ENCODE data around the gene SLC4A7.
"Not testable (repeated sequence)": the region's sequence is repeated elsewhere in the genome, so short reads cannot be mapped to it uniquely, and the experiment has no call there.

Gene SLC4A7

DNA sequence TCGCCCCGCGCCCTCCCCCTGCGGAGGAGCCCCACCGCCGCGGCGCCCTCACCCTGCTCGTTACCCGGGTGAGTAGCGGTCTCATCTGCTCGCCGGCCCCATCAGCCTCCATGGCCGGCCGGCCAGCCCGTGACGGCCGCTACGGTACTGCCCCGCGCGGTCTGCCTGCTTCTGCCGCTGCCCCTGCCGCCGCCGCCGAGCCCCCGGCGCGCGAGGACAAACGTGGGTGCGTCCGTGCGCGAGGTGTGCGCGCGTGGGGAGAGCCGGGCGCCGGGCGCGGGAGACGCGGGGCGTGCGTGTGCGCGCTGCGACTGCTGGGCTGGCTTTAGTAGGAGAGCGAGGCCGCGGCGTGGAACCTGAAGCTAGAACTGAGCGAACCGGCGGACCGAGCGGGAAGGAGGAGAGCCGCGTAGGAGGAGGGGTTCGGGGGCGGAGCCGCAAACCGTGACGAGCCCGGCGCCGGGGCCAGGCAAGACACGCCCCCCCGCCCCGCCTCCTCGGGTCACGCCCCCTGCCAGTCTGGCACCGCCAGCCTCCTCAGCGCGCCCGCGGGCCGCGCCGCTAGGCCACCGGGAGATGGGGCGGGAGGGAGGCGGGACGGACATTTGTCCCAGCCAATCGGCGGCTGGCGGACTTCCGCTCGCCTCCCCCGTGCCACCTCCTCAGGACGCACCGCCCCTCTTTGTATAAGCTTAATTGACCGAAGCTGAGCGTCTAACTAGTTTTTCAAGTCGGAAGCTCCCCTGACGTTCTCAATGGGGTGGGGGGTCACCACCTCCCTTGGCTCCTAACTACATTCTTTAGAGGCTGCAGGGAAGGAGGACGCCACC lies at the start of gene SLC4A7:
TSS of gene SLC4A7 (minus strand) at position 370 of the 830 bp plus-strand sequence. CDS start at position 112, 258 bp downstream.
- peak; percentile 95 to 97 for DNase-seq
- TF ChIP-seq POLR2A (IDR thresholded peaks at IDR 0.05; ENCODE audit: low read length) (peak; percentile 48), GATA1 (IDR thresholded peaks at IDR 0.05; ENCODE audit: low read depth, low read length) (no peak)

GRCh38 chr3:27533261-27533607 lies 49.0 kb upstream of the SLC4A7 start:
- TF ChIP-seq POLR2A (IDR thresholded peaks at IDR 0.05; ENCODE audit: low read length) (no peak), GATA1 (IDR thresholded peaks at IDR 0.05; ENCODE audit: low read depth, low read length) (no peak)
- DNase-seq, result no peak

DNA sequence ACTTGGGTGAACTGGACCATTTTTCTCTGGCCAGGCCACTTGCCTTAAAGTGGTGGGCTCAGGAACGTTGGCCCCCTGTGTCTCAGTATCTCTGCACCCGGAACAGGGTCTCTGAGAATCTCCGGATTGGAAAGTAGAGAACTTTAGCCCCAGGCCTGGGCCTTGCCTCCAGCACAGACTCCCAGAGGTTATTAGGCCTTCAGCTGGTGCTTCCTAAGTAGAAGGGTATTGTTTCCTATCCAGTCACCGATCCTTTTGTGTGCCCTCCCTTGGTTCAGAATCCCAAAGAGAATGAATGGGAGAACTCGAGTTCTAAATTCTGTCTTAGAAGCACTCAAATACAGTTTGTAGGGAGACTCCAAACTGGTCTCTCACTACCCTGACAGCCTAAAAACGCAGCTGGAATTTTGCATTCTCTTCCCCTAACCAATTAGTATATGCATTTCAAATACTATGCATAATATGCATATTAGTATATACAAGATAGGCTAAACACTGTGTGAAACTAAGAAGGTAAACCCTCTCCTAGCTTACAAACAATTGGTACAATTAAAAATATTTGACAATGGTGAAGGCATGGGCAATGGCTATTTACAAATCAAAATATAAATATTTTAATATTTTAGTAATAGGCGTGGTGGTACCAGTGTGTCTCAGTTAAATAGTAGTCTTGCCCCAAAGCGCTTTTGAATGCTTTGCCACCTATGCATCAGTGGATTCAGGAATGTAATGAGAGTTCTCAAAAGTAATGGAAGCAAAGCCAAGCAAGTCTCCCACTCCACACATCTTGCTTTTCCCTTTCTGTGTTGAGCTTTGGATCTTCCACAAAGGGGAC lies 48.5 kb upstream of the SLC4A7 start:
- DNase-seq, result no peak
- TF ChIP-seq GATA1 (IDR thresholded peaks at IDR 0.05; ENCODE audit: low read depth, low read length) (no peak), POLR2A (IDR thresholded peaks at IDR 0.05; ENCODE audit: low read length) (no peak)

- not testable (repeated sequence) for DNase-seq
These were observed 47.1 kb upstream of the SLC4A7 start for GRCh38 chr3:27531193-27531751.

- DNase-seq, result no peak
- TF ChIP-seq GATA1 (IDR thresholded peaks at IDR 0.05; ENCODE audit: low read depth, low read length) (no peak), POLR2A (IDR thresholded peaks at IDR 0.05; ENCODE audit: low read length) (no peak)
These were observed 44.6 kb upstream of the SLC4A7 start for GRCh38 chr3:27528791-27529190.

- DNase-seq, result no peak
- TF ChIP-seq POLR2A (IDR thresholded peaks at IDR 0.05; ENCODE audit: low read length) (no peak), GATA1 (IDR thresholded peaks at IDR 0.05; ENCODE audit: low read depth, low read length) (no peak)
These were observed 42.6 kb upstream of the SLC4A7 start for GRCh38 chr3:27526614-27527315.

DNA sequence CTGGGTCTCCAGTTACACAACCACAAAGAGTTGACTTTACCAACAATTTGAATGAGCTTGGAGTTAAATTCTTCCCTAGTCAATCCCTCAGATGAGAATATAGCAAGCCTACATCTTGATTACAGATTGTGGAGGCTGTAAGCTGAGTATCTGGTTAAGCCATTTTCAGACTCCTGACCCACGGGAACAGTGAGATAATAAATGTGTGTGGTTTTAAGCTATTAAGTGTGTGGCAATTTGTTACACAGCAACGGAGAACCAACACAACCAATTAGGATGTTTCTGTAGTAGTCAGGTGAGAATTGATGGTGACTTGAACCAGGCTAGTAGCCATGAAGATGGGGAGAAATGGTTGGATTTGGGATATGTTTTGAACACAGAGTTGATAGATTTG lies 37.7 kb upstream of the SLC4A7 start:
- TF ChIP-seq POLR2A (IDR thresholded peaks at IDR 0.05; ENCODE audit: low read length) (no peak), GATA1 (IDR thresholded peaks at IDR 0.05; ENCODE audit: low read depth, low read length) (no peak)
- DNase-seq, result no peak

GRCh38 chr3:27521179-27521871 lies 37.1 kb upstream of the SLC4A7 start:
- TF ChIP-seq GATA1 (IDR thresholded peaks at IDR 0.05; ENCODE audit: low read depth, low read length) (no peak), POLR2A (IDR thresholded peaks at IDR 0.05; ENCODE audit: low read length) (no peak)
- DNase-seq, result peak in 1 of 2 experiments; percentile 2

- TF ChIP-seq POLR2A (IDR thresholded peaks at IDR 0.05; ENCODE audit: low read length) (no peak), GATA1 (IDR thresholded peaks at IDR 0.05; ENCODE audit: low read depth, low read length) (no peak)
- DNase-seq, result no peak
These were observed 27.7 kb upstream of the SLC4A7 start for GRCh38 chr3:27511724-27512422.

- TF ChIP-seq GATA1 (IDR thresholded peaks at IDR 0.05; ENCODE audit: low read depth, low read length), result no peak
- no peak for DNase-seq
These were observed 25.2 kb upstream of the SLC4A7 start for GRCh38 chr3:27509376-27509775.

- no peak for TF ChIP-seq GATA1 (IDR thresholded peaks at IDR 0.05; ENCODE audit: low read depth, low read length)
- TF ChIP-seq POLR2A (IDR thresholded peaks at IDR 0.05; ENCODE audit: low read length), result no peak
- DNase-seq, result no peak
These were observed 24.2 kb upstream of the SLC4A7 start for GRCh38 chr3:27508424-27508823.

DNA sequence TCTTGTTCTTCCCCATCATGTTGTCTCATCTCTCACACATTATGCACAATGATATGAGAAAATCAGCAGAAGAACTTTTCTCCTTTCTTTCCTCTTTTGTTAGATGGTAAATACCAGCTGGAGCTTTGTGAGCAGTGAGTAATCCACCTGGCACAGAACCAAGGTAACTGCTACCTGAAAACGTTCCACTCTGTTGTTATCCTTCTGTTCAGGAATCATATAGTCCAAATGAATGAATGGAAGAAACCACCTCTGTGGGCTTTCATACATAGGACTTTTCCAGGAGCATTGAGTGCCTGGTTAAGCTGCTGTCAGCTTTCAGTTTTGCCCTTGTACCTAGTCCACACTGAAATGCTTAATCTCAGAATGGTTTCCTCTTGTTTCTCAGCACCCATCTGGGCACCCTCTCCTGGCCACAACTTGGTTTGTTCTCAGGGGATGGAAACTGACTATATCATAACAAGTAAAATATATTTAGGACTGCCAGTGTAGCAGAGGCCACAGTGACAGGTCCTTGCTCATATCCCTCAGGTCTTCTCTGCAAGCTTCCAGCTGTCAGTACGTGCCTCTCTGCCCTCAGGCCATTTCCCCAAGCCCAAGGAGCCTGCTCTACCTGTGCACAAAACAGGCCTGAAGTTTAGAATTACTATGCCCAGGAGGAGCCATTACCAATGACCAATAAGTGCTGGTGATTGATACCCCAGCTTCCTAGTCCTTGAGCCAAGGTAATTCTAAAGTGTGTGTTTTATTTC lies 23.5 kb upstream of the SLC4A7 start:
- TF ChIP-seq POLR2A (IDR thresholded peaks at IDR 0.05; ENCODE audit: low read length) (no peak), GATA1 (IDR thresholded peaks at IDR 0.05; ENCODE audit: low read depth, low read length) (no peak)
- DNase-seq, result no peak

All from erythroblast (primary cell).